Activated CD8-positive, alpha-beta T cell treated with anti-CD3 and anti-CD28 coated beads for 36 hours (primary cell): Measurements from ENCODE around the gene TMEM176B. TPM values are rescaled to one million over a fixed set of nuclear protein-coding genes. Genes with fewer than 3 reads are reported as not detected.
A peak's percentile ranks its signal among the peaks of the same experiment; 100 is the strongest.

Experiments used
- ATAC-seq: fragments of 200-7000 bp; cut with Tn5 transposase; one replicate; pipeline ENCODE4 v1.10.0; 2021; ENCODE audit warnings: mild to moderate bottlenecking, moderate library complexity
- CTCF ChIA-PET: fragments of 350-600 bp; sonication (Branson Sonifier 250); formaldehyde crosslinking; loops from one replicate; lab custom pipeline; 2021; ENCODE audit warnings: antibody characterized with exemption; lab: Charles Lee
- POLR2A ChIA-PET: fragments of 350-600 bp; sonication (Branson Sonifier 250); formaldehyde crosslinking; loops from one replicate; lab custom pipeline; 2021; ENCODE audit warnings: antibody characterized with exemption; lab: Charles Lee
- DNase-seq: peaks from one replicate; pipeline ENCODE4 v3.0.0-alpha.2; 2020
- H3K27ac Mint-ChIP-seq: one replicate; pipeline ENCODE4 v1.8.0; 2021; ENCODE audit warnings: mild to moderate bottlenecking, mixed read lengths
- H3K27me3 Mint-ChIP-seq: one replicate; pipeline ENCODE4 v1.8.0; 2021; ENCODE audit warnings: mixed read lengths
- H3K36me3 Mint-ChIP-seq: one replicate; pipeline ENCODE4 v1.8.0; 2021; ENCODE audit warnings: low read depth, mixed read lengths
- H3K4me1 Mint-ChIP-seq: one replicate; pipeline ENCODE4 v1.8.0; 2021; ENCODE audit warnings: low read depth, mixed read lengths
- H3K4me3 Mint-ChIP-seq: one replicate; pipeline ENCODE4 v1.8.0; 2021; ENCODE audit warnings: mild to moderate bottlenecking, moderate library complexity, mixed read lengths
- H3K9me3 Mint-ChIP-seq: one replicate; pipeline ENCODE4 v1.8.0; 2021; ENCODE audit warnings: mixed read lengths
- intact Hi-C: fragments of 100-400 bp; cut with micrococcal nuclease; formaldehyde crosslinking; loops from one replicate; pipeline ENCODE4 v1.10.0; 2022
- total RNA-seq, 2 experiments: library from RNA; stranded (reverse); gene quantifications; one replicate each; pipeline ENCODE4 v1.2.3, GENCODE V29; 2021
- TF ChIP-seq, protein P1 (sequence below): fragments of 200-600 bp; IDR thresholded peaks from one replicate; pipeline ENCODE4 v1.8.0; 2022; ENCODE audit warnings: antibody characterized with exemption, mild to moderate bottlenecking

The TMEM176B gene
- total RNA-seq = not detected

GRCh38 chr7:150799741-150800580 is at the start of gene TMEM176B:
TMEM176B (minus strand) TSS chr7:150800364; CDS start chr7:150796569, 3,795 bp downstream.
- ATAC-seq (no peak), DNase-seq (no peak)
- Mint-ChIP-seq H3K9me3 (peaks cover 5% of the 10 kb centered on the region), H3K36me3 (no peaks in the 10 kb centered on the region), H3K4me3 (peak within 1 kb of the TSS; percentile 30), H3K27ac (no peak within 1 kb of the TSS), H3K27me3 (peaks cover 38% of the 10 kb centered on the region), H3K4me1 (peaks cover 5% of the 10 kb centered on the region)
- intact Hi-C loops = no loop called here
- ChIA-PET POLR2A (no interaction called here), CTCF (no interaction called here)
- TF ChIP-seq, protein P1, sequence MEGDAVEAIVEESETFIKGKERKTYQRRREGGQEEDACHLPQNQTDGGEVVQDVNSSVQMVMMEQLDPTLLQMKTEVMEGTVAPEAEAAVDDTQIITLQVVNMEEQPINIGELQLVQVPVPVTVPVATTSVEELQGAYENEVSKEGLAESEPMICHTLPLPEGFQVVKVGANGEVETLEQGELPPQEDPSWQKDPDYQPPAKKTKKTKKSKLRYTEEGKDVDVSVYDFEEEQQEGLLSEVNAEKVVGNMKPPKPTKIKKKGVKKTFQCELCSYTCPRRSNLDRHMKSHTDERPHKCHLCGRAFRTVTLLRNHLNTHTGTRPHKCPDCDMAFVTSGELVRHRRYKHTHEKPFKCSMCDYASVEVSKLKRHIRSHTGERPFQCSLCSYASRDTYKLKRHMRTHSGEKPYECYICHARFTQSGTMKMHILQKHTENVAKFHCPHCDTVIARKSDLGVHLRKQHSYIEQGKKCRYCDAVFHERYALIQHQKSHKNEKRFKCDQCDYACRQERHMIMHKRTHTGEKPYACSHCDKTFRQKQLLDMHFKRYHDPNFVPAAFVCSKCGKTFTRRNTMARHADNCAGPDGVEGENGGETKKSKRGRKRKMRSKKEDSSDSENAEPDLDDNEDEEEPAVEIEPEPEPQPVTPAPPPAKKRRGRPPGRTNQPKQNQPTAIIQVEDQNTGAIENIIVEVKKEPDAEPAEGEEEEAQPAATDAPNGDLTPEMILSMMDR = no peak

GRCh38 chr7:150849204-150849775 is 49.1 kb upstream of the TMEM176B start:
- DNase-seq (no peak), ATAC-seq (no peak)
- POLR2A ChIA-PET = interaction anchor here (1.0 kb wide), 1 partner anchor 11 kb away, joined by 3 read pairs; no protein-coding TSS in a partner anchor
- TF ChIP-seq, protein P1 = no peak
- Mint-ChIP-seq H3K4me1 (no peaks in the 10 kb centered on the region), H3K4me3 (no peak overlapping the region), H3K9me3 (no peaks in the 10 kb centered on the region), H3K27me3 (peaks cover 20% of the 10 kb centered on the region), H3K36me3 (no peaks in the 10 kb centered on the region), H3K27ac (no peak overlapping the region)
- intact Hi-C loops = no loop called here
- CTCF ChIA-PET = interaction anchor here (0.6 kb wide), 1 partner anchor 27 kb away, joined by 3 read pairs; no protein-coding TSS in a partner anchor

- H3K36me3 Mint-ChIP-seq = no peaks in the 10 kb centered on the region
Observed at GRCh38 chr7:150848561-150849115, 48.5 kb upstream of the TMEM176B start.

GRCh38 chr7:150848111-150848510 is 47.9 kb upstream of the TMEM176B start:
- ATAC-seq (no peak), DNase-seq (no peak)
- Mint-ChIP-seq H3K36me3 (no peaks in the 10 kb centered on the region), H3K9me3 (no peaks in the 10 kb centered on the region), H3K4me3 (no peak overlapping the region), H3K4me1 (no peaks in the 10 kb centered on the region), H3K27me3 (peaks cover 20% of the 10 kb centered on the region), H3K27ac (no peak overlapping the region)
- TF ChIP-seq, protein P1 = no peak
- intact Hi-C loops = no loop called here
- POLR2A ChIA-PET = interaction anchor here (1.0 kb wide), 1 partner anchor 10 kb away, joined by 3 read pairs; no protein-coding TSS in a partner anchor
- CTCF ChIA-PET = no interaction called here

More at GRCh38 chr7:150848561-150849115, 48.5 kb upstream of the TMEM176B start:
- TF ChIP-seq, protein P1 = no peak
- ChIA-PET CTCF (interaction anchor here (0.6 kb wide), 1 partner anchor 28 kb away, joined by 3 read pairs; no protein-coding TSS in a partner anchor), POLR2A (interaction anchor here (1.0 kb wide), 1 partner anchor 11 kb away, joined by 3 read pairs; no protein-coding TSS in a partner anchor)
- Mint-ChIP-seq H3K27me3 (peaks cover 20% of the 10 kb centered on the region), H3K9me3 (no peaks in the 10 kb centered on the region), H3K27ac (no peak overlapping the region), H3K4me3 (no peak overlapping the region), H3K4me1 (no peaks in the 10 kb centered on the region)
- intact Hi-C loops = no loop called here
- ATAC-seq = no peak
- no peak for DNase-seq
